ENCODE results near the gene SCG3.

GRCh38 chr15:51720201-51720995, 39.1 kb downstream of the SCG3 start:
- TF ChIP-seq CTCF (IDR thresholded peaks at IDR 0.05) (no peak), POLR2AphosphoS5 (IDR thresholded peaks at IDR 0.05) (no peak), POLR2A (IDR thresholded peaks at IDR 0.05) (no peak)
